Loucy (cell line): Measurements from ENCODE around the gene KRTAP10-12.

ENCODE experiments used
- H2AFZ ChIP-seq: fragments of 200-600 bp; sonication (generic); 2 replicates; pipeline ENCODE4 v1.6.0; 2016; ENCODE audit warnings: antibody characterized with exemption, mild to moderate bottlenecking, low read length, moderate library complexity
- H3F3A ChIP-seq: fragments of 200-600 bp; 2 replicates; pipeline ENCODE4 v1.6.0; 2016; ENCODE audit warnings: antibody characterized with exemption, low read depth, mild to moderate bottlenecking
- H3K27me3 ChIP-seq: fragments of 200-600 bp; sonication (generic); 2 replicates; pipeline ENCODE4 v1.6.1; 2014; ENCODE audit warnings: low read length, mild to moderate bottlenecking; ENCODE audit not compliant: insufficient read depth, poor library complexity, severe bottlenecking
- H3K36me3 ChIP-seq: fragments of 200-600 bp; sonication (generic); 2 replicates; pipeline ENCODE4 v1.6.1; 2016; ENCODE audit warnings: low read length; ENCODE audit not compliant: insufficient read depth
- H3K4me1 ChIP-seq: fragments of 200-600 bp; sonication (generic); 2 replicates; pipeline ENCODE4 v1.5.1; 2014; ENCODE audit warnings: low read length, mild to moderate bottlenecking; ENCODE audit not compliant: insufficient read depth, poor library complexity, severe bottlenecking
- H3K4me2 ChIP-seq: fragments of 200-600 bp; sonication (generic); 2 replicates; pipeline ENCODE4 v1.6.0; 2014; ENCODE audit warnings: antibody characterized with exemption, low read length, low read depth, mild to moderate bottlenecking; ENCODE audit not compliant: poor library complexity, severe bottlenecking
- H3K4me3 ChIP-seq: fragments of 200-600 bp; sonication (generic); 2 replicates; pipeline ENCODE4 v1.5.1; 2014; ENCODE audit warnings: low read length, mild to moderate bottlenecking, mixed read lengths; ENCODE audit not compliant: poor library complexity, severe bottlenecking
- H3K79me2 ChIP-seq: fragments of 200-600 bp; sonication (generic); 2 replicates; pipeline ENCODE4 v1.6.1; 2014; ENCODE audit warnings: low read length; ENCODE audit not compliant: insufficient read depth
- H3K9ac ChIP-seq: fragments of 200-600 bp; sonication (generic); 2 replicates; pipeline ENCODE4 v1.6.0; 2014; ENCODE audit warnings: mild to moderate bottlenecking, low read depth, low read length, moderate library complexity; ENCODE audit not compliant: poor library complexity, severe bottlenecking
- H3K9me2 ChIP-seq: fragments of 200-600 bp; sonication (generic); replicated peaks from 2 replicates; pipeline ENCODE4 v1.6.1; 2016; ENCODE audit warnings: low read depth, low read length, mixed read lengths
- H3K9me3 ChIP-seq: fragments of 200-600 bp; sonication (generic); 2 replicates; pipeline ENCODE4 v1.6.1; 2014; ENCODE audit warnings: mild to moderate bottlenecking, antibody characterized with exemption, low read length, low read depth; ENCODE audit not compliant: insufficient read depth
- H4K20me1 ChIP-seq: fragments of 200-600 bp; sonication (generic); 2 replicates; pipeline ENCODE4 v1.6.0; 2014; ENCODE audit warnings: antibody characterized with exemption, low read length, mild to moderate bottlenecking; ENCODE audit not compliant: insufficient read depth, poor library complexity, severe bottlenecking
- CTCF ChIP-seq: fragments of 200-600 bp; sonication (generic); conservative IDR thresholded peaks from 2 replicates; pipeline ENCODE4 v1.5.1; 2014; ENCODE audit warnings: mild to moderate bottlenecking, antibody characterized with exemption, low read length
- EZH2phosphoT487 ChIP-seq: fragments of 200-600 bp; IDR thresholded peaks from 2 replicates; pipeline ENCODE4 v1.6.1; 2018; ENCODE audit warnings: antibody characterized with exemption, mild to moderate bottlenecking, moderate library complexity, borderline replicate concordance

KRTAP10-12 gene

GRCh38 chr21:44724926-44725325 is 28.0 kb downstream of the KRTAP10-12 start:
- Histone ChIP-seq H4K20me1 (no peaks in the 10 kb centered on the region), H3K9me2 (no peaks in the 10 kb centered on the region), H3K9me3 (no peaks in the 10 kb centered on the region), H2AFZ (no peak overlapping the region), H3K36me3 (no peaks in the 10 kb centered on the region), H3K79me2 (no peaks in the 10 kb centered on the region), H3F3A (no peaks in the 10 kb centered on the region), H3K4me2 (no peak overlapping the region), H3K9ac (no peak overlapping the region), H3K4me1 (peaks cover 9% of the 10 kb centered on the region), H3K27me3 (no peaks in the 10 kb centered on the region), H3K4me3 (no peak overlapping the region)
- TF ChIP-seq CTCF = no peak
- TF ChIP-seq EZH2phosphoT487 = no peak

GRCh38 chr21:44726826-44727225 is 29.9 kb downstream of the KRTAP10-12 start:
- H3K9ac ChIP-seq = no peak overlapping the region

GRCh38 chr21:44727321-44727720 is 30.3 kb downstream of the KRTAP10-12 start:
- Histone ChIP-seq H3K9me3 (no peaks in the 10 kb centered on the region), H3K27me3 (no peaks in the 10 kb centered on the region), H3K36me3 (no peaks in the 10 kb centered on the region), H3K9ac (no peak overlapping the region), H4K20me1 (no peaks in the 10 kb centered on the region), H3F3A (no peaks in the 10 kb centered on the region), H3K4me3 (no peak overlapping the region), H3K79me2 (no peaks in the 10 kb centered on the region), H3K4me2 (no peak overlapping the region), H2AFZ (no peak overlapping the region), H3K4me1 (peaks cover 9% of the 10 kb centered on the region), H3K9me2 (no peaks in the 10 kb centered on the region)
- no peak for TF ChIP-seq CTCF
- TF ChIP-seq EZH2phosphoT487 = no peak

More at GRCh38 chr21:44726826-44727225, 29.9 kb downstream of the KRTAP10-12 start:
- H3F3A ChIP-seq = no peaks in the 10 kb centered on the region
- H2AFZ ChIP-seq = no peak overlapping the region
- H3K9me3 ChIP-seq = no peaks in the 10 kb centered on the region
- H3K4me1 ChIP-seq = peaks cover 9% of the 10 kb centered on the region
- no peak overlapping the region for H3K4me2 ChIP-seq
- H3K79me2 ChIP-seq = no peaks in the 10 kb centered on the region
- H3K4me3 ChIP-seq = no peak overlapping the region
- H3K9me2 ChIP-seq = no peaks in the 10 kb centered on the region
- no peaks in the 10 kb centered on the region for H3K27me3 ChIP-seq
- H4K20me1 ChIP-seq = no peaks in the 10 kb centered on the region
- H3K36me3 ChIP-seq = no peaks in the 10 kb centered on the region
- no peak for TF ChIP-seq EZH2phosphoT487

DNA sequence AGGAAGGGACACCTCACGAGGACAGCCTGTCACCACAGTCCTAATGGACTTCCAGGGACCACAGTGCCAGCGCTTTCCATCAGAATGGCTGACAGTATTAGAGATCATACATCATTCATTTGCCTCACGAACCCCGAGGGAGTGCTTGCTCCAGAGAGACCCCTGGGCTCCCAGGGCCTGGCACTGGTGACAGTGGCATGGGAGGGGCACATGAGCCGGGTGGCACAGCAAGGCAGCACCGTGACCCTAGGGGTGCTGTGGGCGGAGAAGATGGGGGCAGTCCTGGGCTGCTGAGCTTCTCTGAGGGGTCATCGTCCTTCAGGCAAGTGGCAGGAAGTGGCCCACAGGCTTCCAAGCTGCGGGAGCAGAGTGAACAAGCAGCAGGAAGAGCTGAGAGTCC is 30.8 kb downstream of the KRTAP10-12 start:
- TF ChIP-seq CTCF (no peak), EZH2phosphoT487 (no peak)
- no peak overlapping the region for H3K4me2 ChIP-seq
- no peak overlapping the region for H2AFZ ChIP-seq
- no peaks in the 10 kb centered on the region for H3K27me3 ChIP-seq
- no peaks in the 10 kb centered on the region for H3K79me2 ChIP-seq
- H3K36me3 ChIP-seq = no peaks in the 10 kb centered on the region
- H3K9me2 ChIP-seq = no peaks in the 10 kb centered on the region
- no peaks in the 10 kb centered on the region for H3K9me3 ChIP-seq
- H4K20me1 ChIP-seq = no peaks in the 10 kb centered on the region
- H3K9ac ChIP-seq = no peak overlapping the region
- H3F3A ChIP-seq = no peaks in the 10 kb centered on the region
- peaks cover 5% of the 10 kb centered on the region for H3K4me1 ChIP-seq
- H3K4me3 ChIP-seq = no peak overlapping the region
